ENCODE results near the gene SOD2. TPM values are rescaled to one million over a fixed set of nuclear protein-coding genes. Genes with fewer than 3 reads are reported as not detected.

Gene SOD2
- total RNA-seq, 2 experiments from 2014 or later = 36.4 to 49.2 TPM

DNA sequence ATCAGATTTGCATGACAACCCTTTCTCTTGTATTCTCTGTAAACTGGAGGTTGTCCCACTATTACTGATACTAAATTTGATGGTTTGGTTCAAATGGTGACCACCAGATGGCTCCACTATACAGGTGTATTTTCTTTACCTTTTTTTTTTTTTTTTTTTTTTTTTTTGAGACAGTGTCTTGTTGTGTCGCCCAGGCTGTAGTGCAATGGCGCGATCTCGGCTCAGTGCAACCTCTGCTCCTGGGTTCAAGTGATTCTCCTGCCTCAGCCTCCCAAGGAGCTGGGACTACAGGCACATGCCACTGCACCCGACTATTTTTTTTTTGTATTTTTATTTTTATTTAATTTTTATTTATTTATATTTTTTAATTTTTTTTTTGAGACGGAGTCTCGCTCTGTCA, 27.7 kb upstream of the SOD2 start:
- Histone ChIP-seq H3K36me3 (ENCODE audit: insufficient read depth, low read length) (peaks cover 30% of the 10 kb centered on the region), H2AFZ (ENCODE audit: low read length) (no peak overlapping the region), H3K27ac (ENCODE audit: low read depth, low read length, poor library complexity, severe bottlenecking) (no peak overlapping the region), H3K4me1 (ENCODE audit: insufficient read depth, low read length, poor library complexity, severe bottlenecking) (peaks cover 14% of the 10 kb centered on the region), H3K4me2 (ENCODE audit: low read length) (no peak overlapping the region), H3K79me2 (ENCODE audit: insufficient read depth, low read depth, low read length) (peaks cover 39% of the 10 kb centered on the region), H4K20me1 (ENCODE audit: insufficient read depth, low read length) (peaks cover 4% of the 10 kb centered on the region; the same call in 1 of the 2 replicates), H3K9me3 (ENCODE audit: low read length) (no peaks in the 10 kb centered on the region), H3K4me3 (ENCODE audit: low read depth, low read length, poor library complexity, severe bottlenecking) (no peak overlapping the region), H3K9me2 (ENCODE audit: insufficient read depth, low read length) (no peaks in the 10 kb centered on the region)
- intact Hi-C loops (cut with micrococcal nuclease; ENCODE audit: unreplicated experiment) = loop anchor here (2.0 to 10.0 kb wide), 2 partner anchors 220 to 916 kb away; no protein-coding TSS in a partner anchor
- peak; percentile 78 for DNase-seq (ENCODE audit: low spot score)
- TF ChIP-seq, protein P1, sequence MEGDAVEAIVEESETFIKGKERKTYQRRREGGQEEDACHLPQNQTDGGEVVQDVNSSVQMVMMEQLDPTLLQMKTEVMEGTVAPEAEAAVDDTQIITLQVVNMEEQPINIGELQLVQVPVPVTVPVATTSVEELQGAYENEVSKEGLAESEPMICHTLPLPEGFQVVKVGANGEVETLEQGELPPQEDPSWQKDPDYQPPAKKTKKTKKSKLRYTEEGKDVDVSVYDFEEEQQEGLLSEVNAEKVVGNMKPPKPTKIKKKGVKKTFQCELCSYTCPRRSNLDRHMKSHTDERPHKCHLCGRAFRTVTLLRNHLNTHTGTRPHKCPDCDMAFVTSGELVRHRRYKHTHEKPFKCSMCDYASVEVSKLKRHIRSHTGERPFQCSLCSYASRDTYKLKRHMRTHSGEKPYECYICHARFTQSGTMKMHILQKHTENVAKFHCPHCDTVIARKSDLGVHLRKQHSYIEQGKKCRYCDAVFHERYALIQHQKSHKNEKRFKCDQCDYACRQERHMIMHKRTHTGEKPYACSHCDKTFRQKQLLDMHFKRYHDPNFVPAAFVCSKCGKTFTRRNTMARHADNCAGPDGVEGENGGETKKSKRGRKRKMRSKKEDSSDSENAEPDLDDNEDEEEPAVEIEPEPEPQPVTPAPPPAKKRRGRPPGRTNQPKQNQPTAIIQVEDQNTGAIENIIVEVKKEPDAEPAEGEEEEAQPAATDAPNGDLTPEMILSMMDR (conservative IDR thresholded peaks at IDR 0.05; ENCODE audit: low read length) = peak; percentile 74
- no peak for TF ChIP-seq EZH2phosphoT487 (IDR thresholded peaks at IDR 0.05; ENCODE audit: borderline replicate concordance, low read depth, low read length)
- ChIA-PET CTCF (ENCODE audit: unreplicated experiment) (no interaction called here), POLR2A (interaction anchor here (0.8 to 1.7 kb wide), 2 partner anchors 24 to 75 kb away, joined by 3 to 5 read pairs; no protein-coding TSS in a partner anchor)
- BruUV-seq (replicated peaks) = no TSS peak

DNA sequence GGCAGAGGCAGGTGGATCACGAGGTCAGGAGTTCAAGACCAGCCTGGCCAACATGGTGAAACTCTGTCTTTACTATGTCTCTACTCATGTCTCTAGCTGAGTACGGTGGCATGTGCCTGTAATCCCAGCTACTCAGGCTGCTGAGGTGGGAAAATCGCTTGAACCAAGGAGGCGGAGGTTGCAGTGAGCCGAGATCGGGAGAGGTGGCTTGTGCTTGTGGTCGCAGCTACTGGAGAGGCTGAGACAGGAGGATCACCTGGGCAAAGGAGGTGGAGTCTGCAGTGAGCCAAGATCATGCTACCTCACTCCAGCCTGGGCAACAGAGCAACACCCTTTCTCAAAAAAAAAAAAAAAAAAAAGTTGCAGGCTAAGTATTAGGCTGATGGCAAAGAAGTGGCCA, 26.2 kb upstream of the SOD2 start:
- intact Hi-C loops (cut with micrococcal nuclease; ENCODE audit: unreplicated experiment) = no loop called here
- H3K36me3 ChIP-seq (ENCODE audit: insufficient read depth, low read length) = peaks cover 21% of the 10 kb centered on the region
- no peak overlapping the region for H3K4me2 ChIP-seq (ENCODE audit: low read length)
- H2AFZ ChIP-seq (ENCODE audit: low read length) = no peak overlapping the region
- DNase-seq (ENCODE audit: low spot score) = no peak
- CTCF ChIA-PET (ENCODE audit: unreplicated experiment) = interaction anchor here (0.6 kb wide), 1 partner anchor 70 kb away, joined by 3 read pairs; the partner anchor contains the start of gene TCP1
- TF ChIP-seq EZH2phosphoT487 (IDR thresholded peaks at IDR 0.05; ENCODE audit: borderline replicate concordance, low read depth, low read length) = no peak
- TF ChIP-seq, protein P1 (conservative IDR thresholded peaks at IDR 0.05; ENCODE audit: low read length) = no peak
- H3K27ac ChIP-seq (ENCODE audit: low read depth, low read length, poor library complexity, severe bottlenecking) = no peak overlapping the region
- POLR2A ChIA-PET = interaction anchor here (1.1 to 2.0 kb wide), 2 partner anchors 13 to 71 kb away, joined by 3 to 5 read pairs; partner anchors contain the start of gene MRPL18
- no TSS peak for BruUV-seq (replicated peaks)
- no peaks in the 10 kb centered on the region for H3K9me2 ChIP-seq (ENCODE audit: insufficient read depth, low read length)
- H3K4me1 ChIP-seq (ENCODE audit: insufficient read depth, low read length, poor library complexity, severe bottlenecking) = peaks cover under 1% of the 10 kb centered on the region
- no peak overlapping the region for H3K4me3 ChIP-seq (ENCODE audit: low read depth, low read length, poor library complexity, severe bottlenecking)
- H3K9me3 ChIP-seq (ENCODE audit: low read length) = no peaks in the 10 kb centered on the region
- peaks cover 25% of the 10 kb centered on the region; the same call in 1 of the 2 replicates for H3K79me2 ChIP-seq (ENCODE audit: insufficient read depth, low read depth, low read length)
- H4K20me1 ChIP-seq (ENCODE audit: insufficient read depth, low read length) = peaks cover 4% of the 10 kb centered on the region; the same call in 1 of the 2 replicates

- no peak overlapping the region for H3K4me2 ChIP-seq (ENCODE audit: low read length)
- no peak overlapping the region for H3K27ac ChIP-seq (ENCODE audit: low read depth, low read length, poor library complexity, severe bottlenecking)
- TF ChIP-seq, protein P1 (conservative IDR thresholded peaks at IDR 0.05; ENCODE audit: low read length) = no peak
- TF ChIP-seq EZH2phosphoT487 (IDR thresholded peaks at IDR 0.05; ENCODE audit: borderline replicate concordance, low read depth, low read length) = no peak
- ChIA-PET POLR2A (interaction anchor here (0.6 to 2.0 kb wide), 4 partner anchors 14 to 71 kb away, joined by 3 to 5 read pairs (median 4); partner anchors contain the start of genes MRPL18 and SOD2), CTCF (ENCODE audit: unreplicated experiment) (interaction anchor here (0.5 to 0.6 kb wide), 2 partner anchors 71 to 135 kb away, joined by 3 read pairs; partner anchors contain the start of gene TCP1)
- H3K4me1 ChIP-seq (ENCODE audit: insufficient read depth, low read length, poor library complexity, severe bottlenecking) = no peaks in the 10 kb centered on the region
- peaks cover 4% of the 10 kb centered on the region; the same call in 1 of the 2 replicates for H4K20me1 ChIP-seq (ENCODE audit: insufficient read depth, low read length)
- H3K9me2 ChIP-seq (ENCODE audit: insufficient read depth, low read length) = no peaks in the 10 kb centered on the region
- H3K4me3 ChIP-seq (ENCODE audit: low read depth, low read length, poor library complexity, severe bottlenecking) = no peak overlapping the region
- intact Hi-C loops (cut with micrococcal nuclease; ENCODE audit: unreplicated experiment) = no loop called here
- no peak for DNase-seq (ENCODE audit: low spot score)
- no TSS peak for BruUV-seq (replicated peaks)
- H2AFZ ChIP-seq (ENCODE audit: low read length) = no peak overlapping the region
- H3K36me3 ChIP-seq (ENCODE audit: insufficient read depth, low read length) = peaks cover 15% of the 10 kb centered on the region
- peaks cover 18% of the 10 kb centered on the region; the same call in 1 of the 2 replicates for H3K79me2 ChIP-seq (ENCODE audit: insufficient read depth, low read depth, low read length)
- no peaks in the 10 kb centered on the region for H3K9me3 ChIP-seq (ENCODE audit: low read length)
These were observed 25.6 kb upstream of the SOD2 start for GRCh38 chr6:159718634-159719033.

Data from OCI-LY7 (cell line).